ENCODE data around the gene CBS.

The CBS gene

GRCh38 chr21:43023175-43023574 is 52.5 kb downstream of the CBS start:
- ATAC-seq: no peak
- TF ChIP-seq ISL1 (CRISPR knock-in tag; IDR thresholded peaks at IDR 0.05) (no peak), CSRNP3 (CRISPR knock-in tag; IDR thresholded peaks at IDR 0.05) (no peak), TCF4 (CRISPR knock-in tag; IDR thresholded peaks at IDR 0.05; ENCODE audit: borderline replicate concordance) (no peak), OSR1 (CRISPR knock-in tag; IDR thresholded peaks at IDR 0.05) (no peak), PATZ1 (CRISPR knock-in tag; IDR thresholded peaks at IDR 0.05; ENCODE audit: borderline replicate concordance) (no peak)

- no peak for ATAC-seq
- TF ChIP-seq ZFP3 (CRISPR knock-in tag; IDR thresholded peaks at IDR 0.05) (no peak), CSDC2 (CRISPR knock-in tag; IDR thresholded peaks at IDR 0.05) (no peak), RARB (CRISPR knock-in tag; IDR thresholded peaks at IDR 0.05) (no peak), SNAI2 (CRISPR knock-in tag; IDR thresholded peaks at IDR 0.05) (no peak), GLIS3 (CRISPR knock-in tag; IDR thresholded peaks at IDR 0.05) (no peak), ZNF565 (CRISPR knock-in tag; conservative IDR thresholded peaks at IDR 0.05; ENCODE audit: low read depth) (no peak)
Observed at GRCh38 chr21:43021756-43022600, 53.7 kb downstream of the CBS start.

- ATAC-seq: no peak
Observed at GRCh38 chr21:43021191-43021590, 54.4 kb downstream of the CBS start.

GRCh38 chr21:43020771-43021170 is 54.9 kb downstream of the CBS start:
- ATAC-seq: no peak
- TF ChIP-seq SNAI2 (CRISPR knock-in tag; IDR thresholded peaks at IDR 0.05) (no peak), ISL1 (CRISPR knock-in tag; IDR thresholded peaks at IDR 0.05) (no peak), TCF4 (CRISPR knock-in tag; IDR thresholded peaks at IDR 0.05; ENCODE audit: borderline replicate concordance) (no peak), TSHZ2 (CRISPR knock-in tag; IDR thresholded peaks at IDR 0.05) (no peak), ZNF70 (CRISPR knock-in tag; IDR thresholded peaks at IDR 0.05) (no peak), GLIS3 (CRISPR knock-in tag; IDR thresholded peaks at IDR 0.05) (no peak), CREB5 (CRISPR knock-in tag; IDR thresholded peaks at IDR 0.05; ENCODE audit: low read depth) (no peak), ZNF565 (CRISPR knock-in tag; conservative IDR thresholded peaks at IDR 0.05; ENCODE audit: low read depth) (no peak), ZFP30 (CRISPR knock-in tag; IDR thresholded peaks at IDR 0.05) (no peak)

More at GRCh38 chr21:43021191-43021590, 54.4 kb downstream of the CBS start:
- TF ChIP-seq TCF4 (CRISPR knock-in tag; IDR thresholded peaks at IDR 0.05; ENCODE audit: borderline replicate concordance) (no peak), GLIS3 (CRISPR knock-in tag; IDR thresholded peaks at IDR 0.05) (no peak), POU6F1 (CRISPR knock-in tag; IDR thresholded peaks at IDR 0.05; ENCODE audit: borderline replicate concordance, low read depth) (no peak), RARB (CRISPR knock-in tag; IDR thresholded peaks at IDR 0.05) (no peak), TSHZ2 (CRISPR knock-in tag; IDR thresholded peaks at IDR 0.05) (no peak)
